HG03571 (cell line): Measurements from ENCODE around the gene PSMB1.

Experiments
- ATAC-seq: cut with Tn5 transposase; IDR thresholded peaks from one replicate; pipeline ENCODE4 v1.9.1; 2021; ENCODE audit not compliant: unreplicated experiment

PSMB1 gene

GRCh38 chr6:170552765-170553533 lies at the start of gene PSMB1:
PSMB1 (minus strand) TSS chr6:170553307; CDS start chr6:170553242, 65 bp downstream.
- ATAC-seq: peak; percentile 59

DNA sequence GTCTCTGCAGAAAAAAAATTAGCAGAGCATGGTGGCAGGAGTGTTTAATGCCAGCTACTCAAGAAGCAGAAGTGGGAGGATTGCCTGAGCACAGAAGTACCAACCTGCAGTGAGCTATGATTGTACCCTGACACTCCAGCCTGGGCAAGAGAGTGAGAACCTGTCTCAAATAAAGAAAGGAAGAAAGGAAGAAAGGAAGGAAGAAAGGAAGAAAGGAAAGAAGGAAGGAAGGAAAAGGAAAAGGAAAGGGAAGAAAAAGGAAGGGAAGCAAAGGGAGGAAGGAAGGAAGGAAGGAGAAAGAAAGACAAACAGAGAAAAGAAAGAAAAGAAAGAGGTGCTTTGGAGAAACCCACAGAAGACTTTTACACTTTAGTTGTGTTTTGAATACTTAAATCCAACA lies 44.2 kb upstream of the PSMB1 start:
- no peak for ATAC-seq

- no peak for ATAC-seq
Measured at GRCh38 chr6:170596426-170596825, 43.3 kb upstream of the PSMB1 start.

DNA sequence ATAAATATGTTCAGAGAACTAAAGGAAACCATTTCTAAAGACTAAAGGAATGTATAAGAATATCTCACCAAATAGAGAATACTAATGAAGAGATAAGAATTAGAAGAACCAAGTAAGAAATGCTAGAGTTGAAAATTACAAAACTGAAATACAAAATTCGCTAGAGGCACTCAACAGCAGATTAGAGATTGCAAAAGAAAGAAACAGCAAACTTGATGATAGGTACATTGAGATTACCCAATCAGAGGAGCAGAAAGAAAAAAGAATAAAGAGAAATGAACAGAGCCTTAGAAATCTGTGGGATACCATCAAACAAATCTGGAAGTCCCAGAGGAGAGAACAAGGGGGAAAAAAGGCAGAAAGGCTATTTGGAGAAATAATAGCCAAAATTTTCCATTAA lies 37.6 kb upstream of the PSMB1 start:
- no peak for ATAC-seq

- ATAC-seq: peak; percentile 30
Measured at GRCh38 chr6:170584954-170585498, 31.9 kb upstream of the PSMB1 start.

DNA sequence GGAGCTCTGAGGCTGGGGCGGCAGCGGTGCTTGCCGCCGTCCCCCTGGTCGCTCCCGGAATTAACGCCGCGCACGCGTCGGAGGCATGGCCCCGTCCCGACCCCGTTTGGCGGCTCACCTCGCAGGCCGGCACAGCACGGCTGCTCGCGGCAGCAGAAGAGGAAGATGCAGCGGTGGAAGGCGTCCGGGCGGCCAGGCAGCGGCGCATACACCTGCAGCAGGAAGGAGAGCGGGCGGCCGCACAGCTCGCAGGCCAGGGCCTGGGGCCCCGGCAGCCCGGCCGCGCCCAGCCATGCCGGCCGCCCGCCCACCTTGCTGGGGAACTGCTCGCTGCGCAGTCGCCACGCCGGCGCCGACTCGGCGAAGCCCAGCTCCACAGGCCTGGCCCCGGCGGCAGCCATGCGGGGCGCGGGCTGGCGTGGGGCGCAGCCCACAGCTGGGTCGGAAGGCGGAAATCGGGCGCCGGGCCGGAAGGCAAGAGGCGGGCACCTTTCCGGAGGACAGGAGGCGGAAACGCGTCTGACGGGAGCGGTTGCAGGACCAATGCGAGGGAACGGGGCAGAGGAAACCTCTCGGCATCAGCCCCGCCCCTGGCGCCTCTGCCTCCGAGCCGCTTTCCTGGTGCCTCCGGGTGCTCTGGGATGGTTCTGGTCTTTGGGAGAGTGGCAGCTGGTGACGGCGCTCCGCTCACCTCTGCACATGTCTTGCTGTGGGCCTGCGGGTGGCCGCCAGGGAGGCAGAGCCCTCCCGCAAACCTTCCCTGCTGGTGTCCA lies 31.3 kb upstream of the PSMB1 start, which contains the start of gene PDCD2:
Gene PDCD2 (minus strand): TSS at position 457 of the 773 bp plus-strand sequence. CDS start 56 bp downstream, at position 401.
- peak; percentile 97 for ATAC-seq

DNA sequence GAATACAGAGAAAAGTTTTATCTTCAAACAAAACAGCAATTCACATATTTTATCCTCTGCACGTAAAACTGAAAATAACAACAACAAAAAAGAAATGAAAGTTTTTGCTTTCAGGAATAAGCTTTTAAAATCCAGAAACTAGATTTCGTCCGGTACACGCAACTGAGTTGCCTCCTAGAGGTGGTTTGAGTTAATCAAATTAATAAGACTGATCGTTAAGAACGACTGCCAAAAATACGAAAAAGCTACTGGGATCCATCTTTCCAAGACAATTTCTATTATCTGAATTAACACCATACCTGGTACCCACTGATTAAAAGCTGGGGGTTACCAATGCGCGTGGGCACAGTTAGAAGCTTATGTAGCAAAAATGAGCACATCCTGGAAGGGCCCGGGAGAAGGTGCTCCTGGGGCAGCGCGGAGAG lies 30.7 kb upstream of the PSMB1 start:
- no peak for ATAC-seq

DNA sequence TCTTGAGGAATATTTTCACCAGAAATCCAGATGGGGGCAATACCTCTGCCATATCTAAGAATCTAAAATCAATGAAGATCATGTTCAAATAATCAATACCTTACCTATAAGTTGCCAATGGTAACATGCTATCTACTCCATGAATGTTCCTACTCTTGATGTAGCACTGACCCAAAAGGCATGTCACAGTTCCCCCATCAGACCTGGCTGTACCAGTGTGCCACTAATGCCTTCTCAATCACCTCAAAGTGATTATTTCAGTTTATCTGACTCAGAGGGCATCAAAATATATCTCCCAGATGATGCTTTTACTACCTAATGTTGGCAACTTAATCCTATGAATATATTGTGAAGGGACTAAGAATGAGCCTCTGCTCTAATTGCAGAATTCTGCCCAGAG lies 25.8 kb upstream of the PSMB1 start:
- ATAC-seq: no peak

DNA sequence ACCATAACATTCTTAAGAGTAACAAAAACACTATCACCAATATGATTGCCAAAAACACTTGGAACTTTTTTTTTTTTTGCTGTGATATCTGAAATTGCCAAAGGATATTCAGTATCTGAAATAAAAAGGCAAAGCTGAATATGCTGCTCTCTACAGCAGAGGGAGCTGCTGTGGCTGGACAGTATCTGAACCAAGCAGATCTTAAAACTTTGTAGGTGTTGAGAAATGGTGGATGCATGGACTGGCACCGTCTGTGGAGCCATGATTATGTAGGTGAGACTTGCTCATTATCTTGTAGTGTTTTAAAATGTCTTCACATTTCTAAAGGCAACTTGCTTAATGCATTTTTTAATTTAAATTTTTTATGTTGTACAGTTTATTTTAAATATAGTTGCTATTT lies 22.1 kb upstream of the PSMB1 start:
- no peak for ATAC-seq

DNA sequence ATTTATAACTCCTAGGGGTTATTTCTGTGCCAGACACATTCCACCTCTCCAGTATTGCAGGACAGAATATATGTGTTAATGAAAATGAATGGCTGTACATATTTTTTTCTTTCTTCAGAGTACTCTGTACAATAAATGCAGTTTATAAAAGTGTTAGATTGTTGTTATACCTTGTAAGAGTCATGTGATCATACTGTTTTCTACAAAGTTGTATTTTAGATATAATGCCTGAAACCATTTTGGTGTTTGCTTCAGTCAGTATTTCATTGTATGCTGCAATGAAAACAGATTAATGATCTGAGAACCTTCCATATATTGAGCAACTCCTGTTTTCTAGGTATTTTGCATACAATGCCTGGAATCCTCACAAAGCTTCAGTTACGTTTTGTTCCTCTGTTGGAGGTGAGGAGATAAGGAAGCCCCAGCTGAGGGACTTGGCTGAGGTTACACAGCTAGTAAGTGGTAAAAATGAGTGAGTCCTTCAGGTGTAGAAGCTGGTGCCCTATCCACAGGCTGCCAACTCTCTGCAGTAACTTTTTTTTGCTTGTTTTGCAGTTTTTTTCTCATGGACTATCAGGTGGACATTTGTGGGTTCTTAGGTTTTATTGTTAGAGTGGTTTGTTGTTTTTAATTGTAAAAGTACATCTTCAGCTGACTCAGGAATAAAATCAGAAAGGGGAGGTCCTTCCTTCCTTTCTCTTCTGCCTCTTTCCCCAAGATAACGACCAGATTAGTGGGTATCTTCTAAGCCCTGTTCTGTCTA lies 19.8 kb upstream of the PSMB1 start:
- no peak for ATAC-seq

GRCh38 chr6:170564936-170565530 lies 11.9 kb upstream of the PSMB1 start:
- no peak for ATAC-seq

DNA sequence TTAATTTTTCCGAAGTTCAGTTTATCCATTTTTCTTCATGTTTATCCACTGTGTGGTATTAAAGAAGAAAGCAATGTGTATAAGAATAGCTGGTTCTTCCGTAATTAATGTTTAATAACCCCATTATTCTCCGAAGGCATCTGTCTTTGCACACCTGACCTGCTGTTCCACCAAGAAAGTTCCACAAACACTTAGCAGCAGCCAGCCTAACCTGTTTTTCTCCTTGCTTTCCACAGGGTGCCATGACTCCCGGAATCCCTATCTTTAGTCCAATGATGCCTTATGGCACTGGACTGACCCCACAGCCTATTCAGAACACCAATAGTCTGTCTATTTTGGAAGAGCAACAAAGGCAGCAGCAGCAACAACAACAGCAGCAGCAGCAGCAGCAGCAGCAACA lies 8.4 kb upstream of the PSMB1 start:
- no peak for ATAC-seq

GRCh38 chr6:170555305-170555704 lies 2.2 kb upstream of the PSMB1 start:
- ATAC-seq: no peak

- no peak for ATAC-seq
Measured at GRCh38 chr6:170554796-170555137, 1.7 kb upstream of the PSMB1 start.

DNA sequence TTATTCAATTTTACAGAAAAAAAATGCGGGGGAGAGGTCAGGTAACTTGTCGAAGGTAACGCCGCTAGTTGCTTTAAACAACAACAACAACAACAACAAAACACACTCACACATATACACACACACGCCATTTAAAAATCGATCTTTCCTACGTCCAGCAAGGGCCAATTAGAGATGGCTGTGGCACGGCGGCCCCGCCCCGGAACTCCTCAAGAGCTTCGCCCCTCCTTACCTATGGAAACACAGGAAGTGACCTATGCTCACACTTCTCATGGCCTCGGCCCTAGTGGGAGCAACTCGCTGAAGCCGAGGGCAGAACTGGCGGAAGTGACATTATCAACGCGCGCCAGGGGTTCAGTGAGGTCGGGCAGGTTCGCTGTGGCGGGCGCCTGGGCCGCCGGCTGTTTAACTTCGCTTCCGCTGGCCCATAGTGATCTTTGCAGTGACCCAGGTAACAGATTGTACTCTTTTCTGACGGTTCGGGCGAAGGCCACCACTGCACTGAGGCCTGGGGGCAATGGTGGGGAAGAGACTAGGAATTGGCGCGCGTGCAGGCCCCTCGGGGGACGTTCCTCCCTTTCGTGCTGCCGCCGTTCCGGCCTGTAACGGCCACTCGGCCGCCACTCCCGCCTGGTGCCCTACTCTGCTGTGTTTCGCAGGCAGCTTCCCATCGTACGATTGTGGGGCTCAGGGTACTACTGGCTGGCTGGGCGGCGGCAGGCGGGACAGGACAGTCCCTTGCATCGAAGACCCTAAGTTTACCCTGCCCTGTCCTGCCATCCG lies 1.1 kb upstream of the PSMB1 start, which contains the start of gene TBP:
Gene TBP (plus strand): TSS at position 357 of the 783 bp plus-strand sequence. CDS start 2,661 bp downstream, outside the sequence.
- ATAC-seq: peak; percentile 94

- peak; percentile 31 for ATAC-seq
Measured at GRCh38 chr6:170553534-170554012, 466 bp upstream of the PSMB1 start.

GRCh38 chr6:170545405-170545804 lies 7.7 kb downstream of the PSMB1 start:
- ATAC-seq: no peak

- ATAC-seq: no peak
Measured at GRCh38 chr6:170542031-170542719, 10.9 kb downstream of the PSMB1 start.

DNA sequence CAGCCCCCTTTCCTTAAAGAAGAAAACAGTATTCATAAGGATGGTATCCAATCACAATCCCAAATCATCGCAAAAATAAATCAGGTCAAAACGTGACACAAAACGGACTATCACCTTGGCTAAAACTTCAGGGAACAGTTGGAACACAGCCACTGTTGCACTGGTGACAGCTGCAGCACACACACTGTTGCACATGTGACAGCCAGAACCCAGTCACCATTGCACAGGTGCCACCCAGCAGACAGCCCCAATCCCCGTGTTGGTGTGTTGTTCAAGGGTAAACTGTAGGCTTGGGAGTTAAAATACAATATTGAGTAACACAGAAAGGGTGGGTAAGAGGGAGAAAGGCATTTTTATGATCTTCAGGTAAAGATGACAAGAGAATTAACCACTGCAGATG lies 15.8 kb downstream of the PSMB1 start:
- ATAC-seq: no peak
